NCI-H2196 treated with DMSO at 0.1 percent for 48 hours (cell line): ENCODE measurements around the gene SFT2D3.

Source experiments
- DNase-seq: peaks from one replicate; lab custom pipeline; 2025; ENCODE audit not compliant: unreplicated experiment; lab: John Stamatoyannopoulos, UW

Gene SFT2D3

DNA sequence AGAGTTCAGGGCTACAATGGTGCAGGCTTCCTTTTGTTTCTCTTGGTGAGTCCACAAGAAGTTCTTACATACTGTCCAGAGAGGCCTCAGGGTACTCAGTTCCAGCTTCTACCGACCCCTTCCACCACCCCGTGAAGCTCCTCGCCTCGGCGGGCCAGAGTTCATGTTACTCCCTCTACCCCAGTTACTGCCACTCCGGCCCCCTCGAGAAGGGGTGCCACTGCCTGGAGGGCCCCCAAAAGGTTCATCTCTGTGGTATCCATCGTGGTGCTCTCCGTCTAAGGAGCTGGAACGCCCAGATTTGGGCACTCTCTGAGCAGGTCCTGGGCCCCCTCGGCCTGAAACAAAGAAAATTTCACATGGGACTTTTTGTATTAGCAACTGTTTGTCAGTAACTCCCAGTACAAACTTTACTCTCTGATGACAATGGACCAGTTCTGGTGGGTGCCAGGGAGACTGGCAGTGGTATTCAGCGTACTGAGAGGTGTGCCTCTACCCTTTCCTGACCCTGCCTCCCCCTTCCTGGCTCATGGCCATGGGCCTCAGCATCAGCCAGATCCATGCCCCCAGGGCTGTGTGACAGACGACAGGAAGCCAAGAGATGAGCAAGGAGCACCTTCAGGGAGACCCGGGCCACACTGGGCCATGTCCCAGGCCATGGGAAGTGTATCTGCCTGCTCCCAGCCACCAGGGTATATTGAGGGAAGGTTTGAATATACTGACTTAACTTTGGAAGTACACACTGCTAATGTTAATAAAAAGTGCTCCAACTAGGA lies 5.1 kb downstream of the SFT2D3 start:
- no peak for DNase-seq

DNA sequence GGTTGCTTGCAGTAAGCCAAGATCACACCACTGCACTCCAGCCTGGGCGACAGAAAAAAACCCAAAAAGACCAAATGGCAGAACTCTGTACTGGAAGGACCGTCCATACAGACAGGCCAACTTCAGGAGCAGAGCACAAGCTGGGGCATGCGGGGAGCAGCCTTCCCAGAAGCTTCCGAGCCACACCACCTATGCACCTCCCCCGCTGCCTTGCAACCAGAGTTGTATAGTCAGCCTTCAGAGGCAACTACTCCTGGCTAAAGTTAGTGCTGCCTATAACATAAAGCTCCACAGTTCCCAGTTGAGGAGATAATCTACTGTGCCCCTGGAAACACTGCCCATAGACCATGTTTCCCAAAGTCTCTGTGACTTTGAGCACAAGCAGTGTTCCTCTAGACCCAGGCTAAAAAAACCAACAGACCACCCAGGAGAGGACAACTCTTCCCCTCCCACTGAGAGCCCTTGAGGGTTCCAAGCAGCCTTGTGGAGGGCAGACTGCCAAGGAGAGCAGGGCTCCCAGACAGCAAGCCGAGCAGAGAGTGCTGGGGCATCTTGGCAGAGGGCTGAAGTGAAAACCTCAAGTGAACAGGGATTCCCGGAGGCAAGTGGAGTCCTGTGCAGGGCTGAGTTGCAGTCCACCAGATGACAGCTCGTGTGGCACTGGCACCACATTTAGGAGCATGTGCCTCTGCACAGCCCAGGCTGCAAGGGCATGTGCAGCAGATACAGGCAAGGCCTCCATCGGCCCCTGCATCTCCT lies 6.8 kb downstream of the SFT2D3 start:
- no peak for DNase-seq

DNA sequence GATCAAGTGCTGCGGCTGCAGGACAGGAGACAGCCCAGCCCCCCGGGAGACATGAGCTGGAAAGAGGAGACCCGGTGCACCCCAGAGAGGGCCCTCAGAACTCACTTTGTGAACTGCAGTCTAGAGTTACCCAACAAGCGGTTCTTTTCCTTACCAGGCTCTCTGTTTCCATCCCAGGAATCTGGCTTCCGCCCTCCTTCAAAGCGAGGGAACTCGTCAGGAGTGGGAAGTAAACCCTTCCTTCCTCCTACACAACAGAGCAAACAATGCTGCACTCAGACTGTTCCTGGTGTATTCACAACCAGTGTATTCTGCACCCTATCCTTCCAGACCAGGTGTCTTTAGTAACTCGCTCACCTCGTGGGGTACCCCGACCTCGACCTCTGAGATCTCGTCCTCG lies 8.0 kb downstream of the SFT2D3 start:
- DNase-seq = no peak

GRCh38 chr2:127712999-127713398 lies 11.7 kb downstream of the SFT2D3 start:
- DNase-seq = no peak

DNA sequence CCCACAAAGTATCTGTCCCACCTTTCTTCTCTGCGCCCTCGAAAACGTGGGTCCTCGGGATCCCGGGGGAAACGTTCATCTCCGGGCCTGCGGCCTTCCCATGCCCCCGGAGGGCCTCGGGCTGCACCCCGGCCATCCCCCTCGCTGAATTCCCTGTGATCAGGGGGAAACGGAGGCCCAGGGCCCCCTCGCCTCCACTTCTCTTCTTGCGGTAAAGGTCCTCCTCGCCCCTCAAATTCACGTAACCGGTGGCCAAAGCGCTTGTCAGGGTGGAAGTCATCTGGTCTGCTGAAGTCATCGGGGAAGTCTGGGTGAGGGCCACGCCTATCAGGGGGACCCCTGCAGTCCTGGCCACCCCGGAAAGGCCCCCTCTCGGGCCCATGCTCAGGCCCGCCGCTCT lies 12.3 kb downstream of the SFT2D3 start:
- no peak for DNase-seq

DNA sequence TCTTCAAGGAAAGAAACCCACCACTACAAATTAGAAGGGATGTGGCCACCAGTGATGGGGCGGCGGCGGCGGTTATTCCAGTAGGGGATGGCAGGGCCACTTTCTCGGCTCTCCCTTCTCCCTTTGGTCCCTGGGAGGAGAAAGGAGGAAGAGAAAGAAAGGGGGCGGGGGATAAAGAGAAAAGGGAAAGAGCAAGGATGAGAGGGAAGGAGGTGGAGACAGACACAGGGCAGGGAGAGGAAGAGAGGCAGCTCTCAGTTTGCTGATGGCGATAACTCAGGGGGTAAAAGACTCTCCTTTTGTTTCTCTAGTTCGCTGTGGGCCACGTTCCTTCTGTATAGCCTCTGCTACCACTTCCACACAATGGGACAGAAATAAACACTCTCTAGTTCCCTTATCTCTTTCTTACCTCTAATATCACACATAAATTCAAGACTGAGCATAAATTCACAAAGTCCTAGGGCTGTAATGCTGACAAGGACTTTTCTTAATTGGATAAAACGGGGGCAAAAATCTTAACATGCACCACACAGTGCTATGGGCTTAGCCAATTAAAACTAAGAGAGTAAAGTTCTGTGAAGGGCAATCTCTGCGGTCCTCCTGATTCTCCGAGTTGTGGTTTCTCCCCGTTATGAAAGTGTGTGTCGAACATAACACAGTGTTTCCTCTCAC lies 14.6 kb downstream of the SFT2D3 start:
- DNase-seq = no peak

DNA sequence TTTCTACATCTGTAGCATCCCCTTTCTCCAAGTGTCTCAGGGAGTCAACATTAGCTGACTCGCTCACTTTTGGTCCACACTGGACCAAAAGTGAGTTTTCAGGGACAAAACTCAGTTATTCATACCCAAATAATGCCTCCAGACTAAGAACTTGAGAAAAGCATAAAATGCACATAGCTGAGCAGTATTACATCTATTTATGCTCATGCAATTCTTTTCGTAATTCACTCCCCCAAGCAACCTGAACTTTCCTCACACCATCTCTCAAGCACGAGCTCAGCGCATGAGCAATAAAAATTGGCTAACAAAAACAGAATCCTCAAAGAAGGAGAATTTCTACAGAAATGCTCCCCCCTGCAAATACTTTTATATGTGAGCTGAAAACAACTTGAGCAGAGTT lies 17.0 kb downstream of the SFT2D3 start:
- no peak for DNase-seq

GRCh38 chr2:127719301-127720218 lies 18.3 kb downstream of the SFT2D3 start:
- DNase-seq = no peak

- no peak for DNase-seq
Measured at GRCh38 chr2:127721311-127721977, 20.1 kb downstream of the SFT2D3 start.

- DNase-seq = no peak
Measured at GRCh38 chr2:127721978-127722355, 20.7 kb downstream of the SFT2D3 start.

- DNase-seq = no peak
Measured at GRCh38 chr2:127722807-127723206, 21.5 kb downstream of the SFT2D3 start.

DNA sequence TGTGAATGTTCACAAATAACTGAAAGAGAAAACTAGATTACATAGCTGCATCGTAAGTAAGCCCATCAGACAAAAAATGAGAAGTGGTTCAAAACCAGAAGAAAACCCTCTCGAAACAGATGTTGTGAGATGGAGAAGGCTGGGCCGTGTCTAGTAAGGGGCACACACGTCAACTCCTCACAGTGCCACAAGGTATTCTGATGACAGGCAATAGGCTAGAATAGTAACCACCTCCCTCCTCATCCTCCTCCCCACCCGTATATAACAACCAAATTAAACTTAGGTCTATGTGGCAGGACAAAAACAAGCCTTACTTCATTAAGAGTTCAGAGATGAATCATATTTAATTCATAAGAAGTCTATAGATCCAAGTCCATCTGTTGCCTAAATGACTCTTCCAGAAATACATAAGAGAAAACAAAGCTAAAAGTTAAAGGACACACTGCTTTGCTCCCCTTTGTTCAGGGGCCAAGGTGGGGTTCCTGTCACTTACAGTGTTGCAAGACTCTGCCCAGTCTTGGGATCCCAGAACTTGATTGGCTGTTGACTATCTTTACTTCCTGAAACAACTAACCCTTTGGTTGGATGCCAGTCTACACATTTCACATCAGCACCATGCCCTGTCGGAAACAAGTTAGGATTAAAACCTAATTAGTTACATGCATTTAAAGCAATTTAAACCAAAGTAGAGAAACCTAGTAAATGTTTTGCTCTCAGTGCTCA lies 25.0 kb downstream of the SFT2D3 start:
- DNase-seq = no peak

DNA sequence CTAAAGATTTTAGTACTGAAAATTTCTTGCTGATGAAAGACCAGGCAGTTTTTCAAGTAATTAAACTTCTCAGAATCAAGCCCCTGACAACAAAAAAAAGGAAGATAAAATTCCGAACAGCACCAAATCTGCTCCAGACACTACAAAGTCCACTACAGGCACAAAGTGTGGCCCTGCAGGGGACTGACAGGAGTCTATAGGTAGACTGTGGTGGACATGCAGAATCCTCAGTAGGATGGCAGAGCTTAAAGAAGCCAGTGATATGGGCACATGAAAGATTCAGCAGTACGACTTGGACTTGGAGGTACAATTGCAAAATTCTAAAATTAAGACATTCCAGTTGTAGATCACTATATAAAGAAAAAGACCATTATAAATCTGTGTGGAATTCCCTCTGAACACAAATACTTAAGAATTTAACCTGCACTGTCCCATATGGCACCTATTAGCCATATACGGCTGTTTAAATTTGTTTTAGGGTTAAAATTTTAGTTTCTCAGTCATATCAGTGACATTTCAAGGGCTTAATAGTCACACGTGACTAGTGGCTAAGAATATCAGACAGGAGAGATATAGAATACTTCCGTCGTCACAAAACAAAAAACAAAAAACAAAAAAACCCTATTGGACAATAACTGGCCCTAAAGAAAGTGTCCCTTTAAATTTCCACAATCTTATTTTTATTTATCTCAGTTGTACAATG lies 32.0 kb downstream of the SFT2D3 start:
- no peak for DNase-seq

- no peak for DNase-seq
Measured at GRCh38 chr2:127733816-127734537, 32.7 kb downstream of the SFT2D3 start.

- no peak for DNase-seq
Measured at GRCh38 chr2:127735044-127735443, 33.7 kb downstream of the SFT2D3 start.

GRCh38 chr2:127735537-127736399 lies 34.5 kb downstream of the SFT2D3 start:
- DNase-seq = no peak

DNA sequence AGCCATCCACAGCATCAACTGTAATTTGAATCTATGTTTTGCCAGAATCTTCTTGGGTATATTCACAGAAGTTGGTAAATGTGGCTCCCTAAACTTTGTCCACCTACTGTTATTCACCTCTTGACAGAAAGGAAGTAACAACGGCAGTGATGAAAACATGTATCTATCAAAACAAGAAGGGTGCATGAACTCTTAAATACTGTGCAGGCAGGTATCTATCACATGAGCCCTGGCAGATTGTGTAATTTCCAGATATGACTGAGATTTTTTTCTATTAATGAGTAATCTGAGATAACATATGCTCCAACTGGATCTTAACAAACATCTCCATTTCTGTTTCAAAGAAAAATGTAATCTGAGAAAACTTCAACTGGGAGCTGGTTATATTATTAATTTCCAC lies 36.6 kb downstream of the SFT2D3 start:
- no peak for DNase-seq

DNA sequence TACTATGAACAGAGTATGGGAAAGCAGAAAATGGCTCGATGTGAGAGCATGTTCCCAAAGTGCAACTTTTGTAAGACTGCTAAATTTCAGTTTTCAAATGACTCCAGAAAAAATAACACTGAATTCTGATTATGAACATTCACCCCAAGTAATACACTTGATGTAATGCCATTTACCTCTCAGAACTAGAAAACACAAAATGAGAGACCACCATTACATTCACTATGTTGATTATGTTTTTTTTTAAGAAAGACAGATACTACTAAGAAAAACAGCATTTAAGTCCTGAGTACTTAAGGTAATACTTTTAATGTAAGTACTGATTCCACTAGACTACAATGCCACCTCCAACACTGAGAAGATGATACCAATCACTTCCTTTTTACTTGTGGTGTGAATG lies 38.5 kb downstream of the SFT2D3 start:
- no peak for DNase-seq
